Ovary (tissue), 9 donors: ENCODE measurements around the gene CGNL1. TPM values are rescaled to one million over a fixed set of nuclear protein-coding genes. Genes with fewer than 3 reads are reported as not detected.

Experiments used
- DNase-seq, 5 donors: peaks; one replicate each; pipeline ENCODE4 v3.0.0-alpha.2; 2019 to 2020
- H3K27ac ChIP-seq, 2 donors: fragments of 200-600 bp; one replicate each; pipeline versions ENCODE4 v1.5.1 to v1.8.0; 2019 to 2022
- H3K27me3 ChIP-seq: fragments of 200-600 bp; one replicate; pipeline ENCODE4 v1.8.0; 2022
- H3K36me3 ChIP-seq: fragments of 200-600 bp; sonication (generic); one replicate; pipeline ENCODE4 v1.5.1; 2019
- H3K4me1 ChIP-seq: one replicate; pipeline ENCODE4 v1.8.1; 2013; ENCODE audit warnings: mild to moderate bottlenecking, moderate library complexity; ENCODE audit not compliant: insufficient read depth
- H3K4me3 ChIP-seq: fragments of 200-600 bp; sonication (generic); one replicate; pipeline ENCODE4 v1.5.1; 2017
- H3K9me3 ChIP-seq, 2 donors: fragments of 200-600 bp in 1 of 2; sonication (generic) in 1 of 2; one replicate each; pipeline versions ENCODE4 v1.5.1 to v1.8.1; 2013 to 2019; ENCODE audit warnings: mild to moderate bottlenecking in 1 of 2, moderate library complexity in 1 of 2
- EP300 ChIP-seq: sonication (generic); formaldehyde crosslinking; IDR thresholded peaks from one replicate; pipeline ENCODE4 v1.6.1; 2017; ENCODE audit warnings: antibody characterized with exemption
- POLR2A ChIP-seq: fragments of 450-650 bp; IDR thresholded peaks from one replicate; pipeline ENCODE4 v1.6.1; 2017; ENCODE audit warnings: antibody characterized with exemption, mild to moderate bottlenecking, moderate library complexity
- WGBS, 3 donors: extraction: QIAGEN DNeasy Blood & Tissue Kit in 1 of 3; methylation state at CpG; one replicate each; pipeline versions ENCODE4 v1.1.5 to v1.1.7; 2013 to 2017; 5-methylcytosine and 5-hydroxymethylcytosine counted together
- intact Hi-C, 4 donors: fragments of 100-400 bp; cut with DNase I; formaldehyde crosslinking; loops; one replicate each; pipeline versions ENCODE4 v1.11.0 to v1.15.1; 2022 to 2023
- polyA plus RNA-seq, 2 donors: library from polyadenylated mRNA; stranded (reverse); fragments of 200-250 nt in 1 of 2; fragments of 350-450 nt in 1 of 2; fragmentation: Illumina TruSeq in 1 of 2; extraction: RNeasy Lipid Tissue Mini Kit (QIAGEN cat#74804) in 1 of 2; gene quantifications; one replicate each; pipeline ENCODE4 v1.2.3, GENCODE V29; 2013 to 2014
- total RNA-seq, 7 donors: library from RNA; depleted of rRNA in 2 of 7; stranded (reverse); fragments of >200 nt in 2 of 7; fragmentation: NEBNext Ultra II Directional in 3 of 7; extraction: Animal tissue kit (Norgen Biotek cat#: 25700) in 3 of 7; gene quantifications; one replicate each; pipeline versions ENCODE4 v1.1.0 to v1.2.4, GENCODE V29; 2016 to 2023
- TF ChIP-seq, protein P1 (sequence below), 3 donors: fragments of 450-650 bp in 2 of 3; fragments of 200-600 bp in 1 of 3; IDR thresholded peaks; one replicate each; pipeline versions ENCODE4 v1.5.1 to v1.8.0; 2016 to 2022; ENCODE audit warnings: antibody characterized with exemption in 3 of 3, mild to moderate bottlenecking in 1 of 3
- donor health status: DM: no; HTN: no; CAD: no; lungs with moderate emphysema.
- donor health status: DM: no; HTN: no; CAD: no.
- donor health status: Bipolar disorder and iron deficiency.
- donor health status: DM: yes; HTN: yes; CAD: no.
- donor health status: DM: no; HTN: no; CAD: no.
- donor health status: DM: yes; HTN: yes; CAD: no.

CGNL1 gene
- total and polyA plus RNA-seq, 9 donors: 7.8 to 26.1 (median 13.6) TPM

DNA sequence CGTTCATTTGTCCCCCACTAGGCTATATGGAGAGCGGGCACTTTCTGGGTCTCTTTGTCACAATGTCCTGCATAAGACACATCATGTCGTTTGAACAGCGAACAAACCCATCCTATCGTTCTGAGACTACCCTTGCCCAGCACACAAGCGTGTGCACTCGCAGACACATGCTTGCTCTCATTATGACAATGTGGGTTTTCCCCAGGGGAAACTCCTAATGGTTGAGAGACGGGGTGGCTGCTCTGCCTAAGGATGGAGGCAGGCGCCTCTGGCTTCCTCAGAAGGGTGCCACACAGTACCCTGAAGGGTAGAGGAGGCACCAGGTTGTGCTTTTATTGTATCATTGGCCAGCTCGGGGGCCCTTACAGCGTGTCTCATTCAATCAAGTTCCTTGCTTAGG, 164.4 kb downstream of the CGNL1 start:
- TF ChIP-seq POLR2A: no peak
- TF ChIP-seq, protein P1, sequence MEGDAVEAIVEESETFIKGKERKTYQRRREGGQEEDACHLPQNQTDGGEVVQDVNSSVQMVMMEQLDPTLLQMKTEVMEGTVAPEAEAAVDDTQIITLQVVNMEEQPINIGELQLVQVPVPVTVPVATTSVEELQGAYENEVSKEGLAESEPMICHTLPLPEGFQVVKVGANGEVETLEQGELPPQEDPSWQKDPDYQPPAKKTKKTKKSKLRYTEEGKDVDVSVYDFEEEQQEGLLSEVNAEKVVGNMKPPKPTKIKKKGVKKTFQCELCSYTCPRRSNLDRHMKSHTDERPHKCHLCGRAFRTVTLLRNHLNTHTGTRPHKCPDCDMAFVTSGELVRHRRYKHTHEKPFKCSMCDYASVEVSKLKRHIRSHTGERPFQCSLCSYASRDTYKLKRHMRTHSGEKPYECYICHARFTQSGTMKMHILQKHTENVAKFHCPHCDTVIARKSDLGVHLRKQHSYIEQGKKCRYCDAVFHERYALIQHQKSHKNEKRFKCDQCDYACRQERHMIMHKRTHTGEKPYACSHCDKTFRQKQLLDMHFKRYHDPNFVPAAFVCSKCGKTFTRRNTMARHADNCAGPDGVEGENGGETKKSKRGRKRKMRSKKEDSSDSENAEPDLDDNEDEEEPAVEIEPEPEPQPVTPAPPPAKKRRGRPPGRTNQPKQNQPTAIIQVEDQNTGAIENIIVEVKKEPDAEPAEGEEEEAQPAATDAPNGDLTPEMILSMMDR (IDR thresholded peaks at IDR 0.05): no peak
- no peak for TF ChIP-seq EP300
- H3K9me3 ChIP-seq: no peaks in the 10 kb centered on the region
- 93 to 96% (median 95%) methylated on average over 11 of the region's 11 CpGs for WGBS, 3 donors
- no peaks in the 10 kb centered on the region for H3K36me3 ChIP-seq
- intact Hi-C loops: no loop called here
- H3K4me3 ChIP-seq: no peak overlapping the region
- H3K27ac ChIP-seq: no peak overlapping the region
- H3K4me1 ChIP-seq: no peaks in the 10 kb centered on the region
- no peaks in the 10 kb centered on the region for H3K27me3 ChIP-seq
- no peak for DNase-seq

DNA sequence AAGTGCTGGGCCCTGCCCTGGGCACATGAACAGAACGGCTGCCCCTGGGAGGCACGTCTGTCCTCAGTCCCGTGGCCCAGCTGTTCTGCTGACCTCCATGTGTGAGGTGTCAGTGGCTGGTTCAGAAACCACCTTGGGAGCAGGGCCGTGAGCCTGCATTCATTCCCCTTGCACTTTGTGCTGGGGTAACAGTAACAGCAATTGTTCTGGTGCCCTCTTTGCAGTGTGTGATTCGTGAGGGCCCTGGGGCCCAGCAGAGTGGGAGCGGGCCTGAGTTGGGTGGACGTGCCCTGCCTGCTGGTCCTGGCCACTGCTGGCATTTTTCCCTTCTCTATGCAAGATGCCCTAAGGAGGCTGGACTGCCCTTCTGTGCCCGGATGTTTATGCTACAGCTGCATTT, 165.0 kb downstream of the CGNL1 start:
- H3K9me3 ChIP-seq: no peaks in the 10 kb centered on the region
- 88 to 92% (median 89%) methylated on average over 8 of the region's 8 CpGs for WGBS, 3 donors
- H3K36me3 ChIP-seq: no peaks in the 10 kb centered on the region
- no peaks in the 10 kb centered on the region for H3K4me1 ChIP-seq
- intact Hi-C loops: no loop called here
- DNase-seq: no peak
- no peak overlapping the region for H3K4me3 ChIP-seq
- no peak overlapping the region for H3K27ac ChIP-seq
- no peak for TF ChIP-seq POLR2A
- TF ChIP-seq, protein P1 (IDR thresholded peaks at IDR 0.05): no peak
- H3K27me3 ChIP-seq: no peaks in the 10 kb centered on the region

DNA sequence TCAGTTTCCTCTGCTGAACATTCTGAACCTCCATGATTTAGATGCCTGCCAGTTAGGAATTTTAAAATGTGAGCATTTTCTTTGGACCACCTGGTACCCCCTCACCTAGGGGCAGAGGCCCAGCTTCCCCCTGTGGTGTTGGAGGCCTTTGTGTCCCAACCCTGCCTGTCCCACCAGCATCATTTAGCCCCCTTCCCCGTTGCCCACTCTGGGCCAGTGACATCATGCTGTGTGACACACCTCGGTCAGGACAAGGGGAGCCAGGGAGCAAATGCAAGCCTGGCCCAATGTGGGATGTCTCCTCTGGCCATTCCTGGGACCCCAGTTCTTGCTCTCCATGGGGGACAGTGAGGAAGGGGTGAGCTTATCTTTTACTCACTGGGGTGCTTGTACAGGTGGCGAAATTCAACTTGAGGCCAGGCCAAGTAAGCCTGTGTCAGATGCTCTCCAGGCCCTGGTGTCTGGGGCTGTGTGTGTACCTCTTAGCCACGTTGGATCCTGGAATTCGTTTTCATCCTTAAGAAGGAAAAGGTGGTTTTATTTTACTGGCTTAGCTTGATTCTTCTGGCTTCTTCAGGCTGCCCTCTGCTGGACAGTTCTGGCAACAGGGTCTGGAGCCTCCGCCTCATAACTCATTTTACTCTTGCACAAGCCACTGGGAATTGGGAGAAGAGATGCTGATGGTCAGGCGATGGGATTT, 165.7 kb downstream of the CGNL1 start:
- no peak for TF ChIP-seq EP300
- TF ChIP-seq, protein P1 (IDR thresholded peaks at IDR 0.05): peak; percentile 39 to 42 (median 39)
- Histone ChIP-seq H3K27ac (no peak overlapping the region), H3K4me1 (no peaks in the 10 kb centered on the region), H3K36me3 (no peaks in the 10 kb centered on the region), H3K9me3 (no peaks in the 10 kb centered on the region), H3K4me3 (no peak overlapping the region), H3K27me3 (no peaks in the 10 kb centered on the region)
- peak; percentile 56 to 80 (median 70) for DNase-seq
- intact Hi-C loops: no loop called here
- 43 to 50% (median 47%) methylated on average over 7 of the region's 7 CpGs for WGBS, 3 donors

DNA sequence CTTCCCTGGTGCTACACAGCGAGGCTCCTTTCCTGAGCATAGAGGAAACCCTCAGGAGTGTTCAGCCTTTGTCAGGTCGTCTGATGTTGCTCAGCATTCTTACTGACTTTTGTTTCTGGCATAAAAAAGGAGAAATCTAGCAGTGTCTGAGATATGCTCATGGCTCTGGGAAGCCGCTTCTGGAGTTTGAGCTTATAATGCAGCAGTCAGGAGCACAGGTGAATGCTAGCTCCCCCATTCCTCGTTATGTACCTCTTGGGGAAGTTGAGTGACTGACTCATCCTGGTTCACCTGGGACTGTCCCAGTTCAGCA, 166.2 kb downstream of the CGNL1 start:
- Histone ChIP-seq H3K9me3 (no peaks in the 10 kb centered on the region), H3K4me1 (no peaks in the 10 kb centered on the region), H3K36me3 (no peaks in the 10 kb centered on the region), H3K4me3 (no peak overlapping the region), H3K27me3 (no peaks in the 10 kb centered on the region), H3K27ac (no peak overlapping the region)
- whole genome bisulfite sequencing, 3 donors: 49 to 54% (median 50%) methylated on average over 4 of the region's 4 CpGs
- TF ChIP-seq EP300: no peak
- TF ChIP-seq POLR2A: no peak
- no peak for DNase-seq
- intact Hi-C loops: no loop called here

DNA sequence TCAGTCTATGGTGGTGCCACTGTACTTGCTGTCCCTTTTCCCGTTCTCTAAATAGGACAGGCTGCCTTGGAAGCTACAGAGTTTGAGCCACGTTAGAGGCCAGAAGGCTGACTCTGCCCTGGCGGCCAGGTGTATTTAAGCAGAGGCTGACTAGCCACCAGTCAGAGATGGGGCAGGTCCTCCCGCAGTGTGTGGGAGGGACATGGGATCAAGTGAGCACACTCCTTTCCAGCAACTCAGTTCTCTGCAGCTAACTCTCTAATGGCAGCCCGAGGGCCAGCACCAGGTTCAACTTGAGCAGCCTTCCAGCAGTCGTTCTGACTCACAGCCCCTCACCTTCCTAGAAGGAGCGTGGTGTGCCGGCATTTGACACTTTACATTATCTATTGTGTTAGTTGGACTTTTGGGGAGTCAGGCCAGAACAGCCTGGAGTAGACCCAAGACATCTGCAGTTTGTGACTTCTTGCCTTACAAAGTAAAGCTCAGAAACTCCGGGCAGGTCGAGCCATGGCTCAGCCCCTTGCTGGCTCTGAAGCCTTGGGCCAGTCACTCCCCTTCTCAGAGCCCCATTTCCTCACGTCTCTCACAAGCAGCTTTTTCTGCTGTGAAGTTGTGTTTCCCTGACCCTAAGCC, 168.7 kb downstream of the CGNL1 start:
- WGBS, 3 donors: 45 to 73% (median 61%) methylated on average over 11 of the region's 11 CpGs
- H3K9me3 ChIP-seq: no peaks in the 10 kb centered on the region
- TF ChIP-seq POLR2A: no peak
- TF ChIP-seq, protein P1 (IDR thresholded peaks at IDR 0.05): no peak
- no peak for TF ChIP-seq EP300
- no peaks in the 10 kb centered on the region for H3K36me3 ChIP-seq
- H3K4me3 ChIP-seq: no peak overlapping the region
- no peak overlapping the region for H3K27ac ChIP-seq
- no peak for DNase-seq
- H3K27me3 ChIP-seq: no peaks in the 10 kb centered on the region
- no peaks in the 10 kb centered on the region for H3K4me1 ChIP-seq
- intact Hi-C loops: no loop called here
